Upper lobe of right lung (tissue), 1 donor: ENCODE data around the gene NMUR1. TPM values are rescaled to one million over a fixed set of nuclear protein-coding genes. Genes with fewer than 3 reads are reported as not detected.
A peak's percentile ranks its signal among the peaks of the same experiment; 100 is the strongest.

Experiments
- ATAC-seq: fragments of 200-7000 bp; cut with Tn5 transposase; one replicate; pipeline ENCODE4 v1.9.1; 2020; ENCODE audit warnings: mild to moderate bottlenecking, moderate library complexity
- DNase-seq: peaks from one replicate; pipeline ENCODE4 v3.0.0-alpha.2; 2020
- H3K27ac ChIP-seq: fragments of 200-600 bp; one replicate; pipeline ENCODE4 v1.8.0; 2022
- H3K27me3 ChIP-seq: fragments of 200-600 bp; one replicate; pipeline ENCODE4 v1.8.0; 2022; ENCODE audit warnings: mild to moderate bottlenecking
- H3K36me3 ChIP-seq: fragments of 200-600 bp; one replicate; pipeline ENCODE4 v1.8.0; 2022
- H3K4me1 ChIP-seq: fragments of 200-600 bp; one replicate; pipeline ENCODE4 v1.8.0; 2022
- H3K4me3 ChIP-seq: fragments of 200-600 bp; one replicate; pipeline ENCODE4 v1.8.0; 2022; ENCODE audit warnings: mild to moderate bottlenecking
- H3K9me3 ChIP-seq: fragments of 200-600 bp; one replicate; pipeline ENCODE4 v1.8.0; 2022
- intact Hi-C: fragments of 100-400 bp; cut with DNase I; formaldehyde crosslinking; loops from one replicate; pipeline ENCODE4 v1.11.0; 2022
- total RNA-seq: library from RNA; stranded (reverse); fragmentation: NEBNext Ultra II Directional; extraction: Animal tissue kit (Norgen Biotek cat#: 25700); gene quantifications from one replicate; pipeline ENCODE4 v1.2.1, GENCODE V29; 2021
- TF ChIP-seq, protein P1 (sequence below): fragments of 200-600 bp; IDR thresholded peaks from one replicate; pipeline ENCODE4 v1.8.0; 2022; ENCODE audit warnings: antibody characterized with exemption
- donor health status: DM: no; HTN: yes; CAD: no; lungs with severe emphysema.

NMUR1 gene
- total RNA-seq, 1 donor from 2014 or later: 5.8 TPM

DNA sequence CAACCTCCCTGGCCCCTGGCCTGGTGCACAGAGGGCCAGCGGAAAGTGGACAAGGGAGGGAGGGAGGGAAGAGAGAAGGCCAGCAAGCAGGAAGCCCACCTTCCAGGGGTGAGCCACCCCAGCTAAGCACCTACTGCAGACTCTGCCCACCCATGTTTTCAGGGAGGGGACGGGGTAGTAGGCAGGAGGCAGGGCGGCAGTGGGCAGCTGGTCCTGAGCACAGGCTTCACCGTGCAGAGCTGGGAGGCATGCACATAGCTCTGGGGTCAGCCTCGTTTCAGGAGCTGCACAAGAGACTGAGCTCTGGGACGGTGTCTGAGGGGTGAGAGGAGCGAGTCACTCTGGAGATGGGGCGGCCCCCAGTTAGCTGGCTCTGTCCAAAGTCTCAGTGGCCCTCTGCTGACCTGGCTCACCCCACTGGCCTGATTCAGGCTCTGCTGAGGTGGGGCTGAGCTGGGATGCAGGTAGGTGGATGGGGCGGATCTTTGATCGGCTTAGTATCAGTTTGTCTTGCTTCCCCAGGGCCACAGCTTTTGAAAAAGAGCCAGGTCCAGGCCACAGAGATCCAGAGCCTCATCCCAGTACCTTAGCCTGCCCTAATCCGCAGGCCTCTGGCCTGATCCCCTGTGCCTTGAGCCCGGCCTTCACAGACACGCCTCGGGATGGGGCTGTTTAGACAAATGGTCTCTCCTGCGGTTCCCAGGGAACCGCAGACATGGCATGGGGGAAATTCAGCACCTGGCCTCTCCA lies 3.7 kb downstream of the NMUR1 start:
- no peak for ATAC-seq
- Histone ChIP-seq H3K36me3 (no peaks in the 10 kb centered on the region), H3K9me3 (no peaks in the 10 kb centered on the region), H3K27me3 (peaks cover 5% of the 10 kb centered on the region), H3K27ac (no peak overlapping the region), H3K4me1 (peaks cover 21% of the 10 kb centered on the region), H3K4me3 (no peak overlapping the region)
- TF ChIP-seq, protein P1, sequence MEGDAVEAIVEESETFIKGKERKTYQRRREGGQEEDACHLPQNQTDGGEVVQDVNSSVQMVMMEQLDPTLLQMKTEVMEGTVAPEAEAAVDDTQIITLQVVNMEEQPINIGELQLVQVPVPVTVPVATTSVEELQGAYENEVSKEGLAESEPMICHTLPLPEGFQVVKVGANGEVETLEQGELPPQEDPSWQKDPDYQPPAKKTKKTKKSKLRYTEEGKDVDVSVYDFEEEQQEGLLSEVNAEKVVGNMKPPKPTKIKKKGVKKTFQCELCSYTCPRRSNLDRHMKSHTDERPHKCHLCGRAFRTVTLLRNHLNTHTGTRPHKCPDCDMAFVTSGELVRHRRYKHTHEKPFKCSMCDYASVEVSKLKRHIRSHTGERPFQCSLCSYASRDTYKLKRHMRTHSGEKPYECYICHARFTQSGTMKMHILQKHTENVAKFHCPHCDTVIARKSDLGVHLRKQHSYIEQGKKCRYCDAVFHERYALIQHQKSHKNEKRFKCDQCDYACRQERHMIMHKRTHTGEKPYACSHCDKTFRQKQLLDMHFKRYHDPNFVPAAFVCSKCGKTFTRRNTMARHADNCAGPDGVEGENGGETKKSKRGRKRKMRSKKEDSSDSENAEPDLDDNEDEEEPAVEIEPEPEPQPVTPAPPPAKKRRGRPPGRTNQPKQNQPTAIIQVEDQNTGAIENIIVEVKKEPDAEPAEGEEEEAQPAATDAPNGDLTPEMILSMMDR: no peak
- DNase-seq: peak; percentile 55
- intact Hi-C loops: no loop called here

DNA sequence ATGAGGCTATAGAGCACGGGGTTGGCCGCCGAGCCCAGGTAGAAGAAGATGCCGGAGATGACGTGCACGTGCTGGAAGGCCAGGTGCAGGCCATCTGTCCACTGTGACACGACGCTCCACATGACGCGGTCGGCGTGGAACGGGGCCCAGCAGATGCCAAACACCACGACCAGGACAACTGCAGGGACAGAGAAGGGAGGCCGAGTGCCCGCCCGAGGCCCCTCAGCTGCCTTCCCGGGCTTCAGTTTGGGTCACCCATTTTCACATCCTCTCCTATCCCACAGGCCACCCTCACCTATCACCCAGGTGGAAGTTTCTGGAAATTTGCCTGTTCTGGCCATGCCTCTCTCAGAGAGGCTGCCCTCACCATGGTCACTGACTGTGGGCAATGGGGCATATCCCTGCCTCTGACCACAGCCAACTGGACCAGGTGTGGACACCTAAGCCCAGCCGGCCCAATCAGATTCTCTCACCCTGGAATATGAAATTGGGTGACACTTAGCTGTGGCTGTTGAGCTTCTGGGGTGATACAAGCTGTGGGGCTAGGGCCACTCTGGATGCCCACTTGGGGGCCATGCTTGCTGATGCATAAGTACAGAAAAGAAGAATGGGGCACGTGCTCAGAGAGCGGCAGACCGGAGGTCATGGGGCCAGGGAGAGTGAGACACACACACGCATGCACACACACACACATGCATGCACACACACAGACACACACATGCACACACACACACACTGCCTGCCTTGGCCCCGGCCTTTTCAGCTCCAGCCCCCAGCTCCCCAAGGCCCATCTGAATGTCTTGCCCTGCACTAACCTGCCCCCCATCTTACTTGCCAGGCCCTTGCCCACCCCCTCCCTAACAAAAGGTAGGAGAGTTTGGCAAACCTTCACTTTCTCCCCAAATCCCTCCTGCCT lies 4.7 kb downstream of the NMUR1 start:
- no peaks in the 10 kb centered on the region for H3K36me3 ChIP-seq
- DNase-seq (peak; percentile 53), ATAC-seq (no peak)
- no peak overlapping the region for H3K4me3 ChIP-seq
- H3K4me1 ChIP-seq: peaks cover 21% of the 10 kb centered on the region
- peaks cover 5% of the 10 kb centered on the region for H3K27me3 ChIP-seq
- TF ChIP-seq, protein P1: no peak
- peak overlapping the region; percentile 42 for H3K27ac ChIP-seq
- no peaks in the 10 kb centered on the region for H3K9me3 ChIP-seq
- intact Hi-C loops: no loop called here

DNA sequence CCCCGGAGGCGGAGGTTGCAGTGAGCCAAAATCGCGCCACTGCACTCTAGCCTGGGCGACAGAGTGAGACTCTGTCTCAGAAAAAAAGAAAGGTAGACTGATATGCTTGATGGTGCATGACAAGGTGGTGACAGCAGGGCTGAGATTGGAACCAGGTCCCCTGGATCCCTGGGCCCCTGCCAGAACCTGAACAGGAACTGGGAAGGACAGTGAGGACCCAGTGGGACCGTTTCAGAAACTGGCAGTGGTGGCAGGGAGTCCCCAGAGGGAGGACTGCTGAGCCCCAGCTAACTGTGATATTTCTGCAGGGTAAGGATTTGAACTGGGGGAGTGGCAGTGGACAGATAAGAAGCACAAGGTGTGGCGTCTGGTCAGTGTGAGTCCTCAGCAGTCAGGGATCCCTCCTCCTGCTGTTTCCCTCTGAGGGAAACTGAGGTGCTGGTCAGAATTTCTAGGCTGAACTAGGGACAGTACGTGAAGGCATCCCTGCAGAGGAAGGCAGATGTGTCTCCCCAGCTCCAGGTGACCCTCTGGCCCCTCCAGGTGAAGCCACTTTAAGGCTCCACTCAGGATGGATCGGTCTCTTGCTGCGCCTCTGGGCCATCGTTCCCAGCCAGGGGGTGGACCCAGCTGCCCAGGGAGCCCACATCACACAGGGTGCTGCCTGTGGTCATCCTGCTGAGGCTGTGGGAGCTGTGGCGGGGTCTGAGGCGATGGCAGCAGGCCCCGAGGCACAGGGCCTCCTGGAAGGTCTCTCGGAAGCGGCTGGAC lies 5.6 kb downstream of the NMUR1 start:
- TF ChIP-seq, protein P1: no peak
- Histone ChIP-seq H3K36me3 (no peaks in the 10 kb centered on the region), H3K27ac (peak overlapping the region; percentile 42), H3K4me1 (peaks cover 17% of the 10 kb centered on the region), H3K27me3 (no peaks in the 10 kb centered on the region), H3K9me3 (no peaks in the 10 kb centered on the region), H3K4me3 (no peak overlapping the region)
- no peak for ATAC-seq
- peak; percentile 45 for DNase-seq
- intact Hi-C loops: no loop called here

DNA sequence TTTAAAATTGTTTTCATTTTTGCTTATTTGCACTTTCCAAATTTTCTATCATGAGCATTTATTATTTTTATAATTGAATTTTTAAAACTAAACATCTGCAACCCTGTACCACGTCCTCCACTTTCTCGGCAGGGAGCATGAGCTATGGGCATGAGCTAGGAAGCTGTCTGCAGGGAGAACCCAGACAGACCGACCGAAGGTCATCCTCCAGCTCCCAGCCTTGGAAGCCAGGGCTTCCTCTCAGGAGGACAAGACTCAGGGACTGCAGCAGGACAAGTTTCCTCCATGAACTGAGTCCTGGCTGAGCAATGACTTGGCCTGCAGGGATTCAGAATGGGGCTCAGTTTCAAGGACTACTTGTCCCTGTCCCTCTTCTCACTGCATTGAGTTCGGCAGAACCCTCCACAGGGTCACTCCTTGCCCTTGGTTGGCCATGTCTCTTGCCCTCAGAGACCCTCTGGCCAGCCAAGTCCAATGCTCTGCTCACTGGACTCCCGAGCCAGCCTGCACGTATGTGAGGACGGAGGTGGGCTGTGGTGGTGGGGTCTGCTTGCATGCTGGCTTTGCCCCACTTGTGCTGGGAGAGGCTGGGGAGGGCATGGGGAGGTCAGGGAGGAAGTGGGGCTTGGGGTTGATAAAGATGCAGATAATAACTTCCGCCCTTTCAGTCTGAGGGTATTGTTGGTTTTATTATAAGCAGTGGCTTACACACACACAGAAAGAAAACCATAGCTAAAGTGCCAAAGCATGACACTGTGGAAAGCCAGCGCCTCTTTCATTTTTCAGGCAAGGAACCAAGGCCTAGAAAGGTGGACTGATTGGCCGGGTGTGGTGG lies 6.6 kb downstream of the NMUR1 start:
- no peaks in the 10 kb centered on the region for H3K27me3 ChIP-seq
- peak overlapping the region; percentile 42 for H3K27ac ChIP-seq
- no peaks in the 10 kb centered on the region for H3K9me3 ChIP-seq
- peak; percentile 54 for DNase-seq
- H3K4me1 ChIP-seq: peaks cover 17% of the 10 kb centered on the region
- no peaks in the 10 kb centered on the region for H3K36me3 ChIP-seq
- H3K4me3 ChIP-seq: no peak overlapping the region
- TF ChIP-seq, protein P1: no peak
- intact Hi-C loops: no loop called here
- no peak for ATAC-seq
